ENCODE results near the gene ARPC5.

ARPC5 gene

GRCh38 chr1:183589384-183589783 lies 46.2 kb downstream of the ARPC5 start:
- in situ Hi-C loops (cut with HindIII; ENCODE audit: low sequenced_read_pairs), result no loop called here

GRCh38 chr1:183588827-183589226 lies 46.8 kb downstream of the ARPC5 start:
- in situ Hi-C loops (cut with HindIII; ENCODE audit: low sequenced_read_pairs), result no loop called here

- in situ Hi-C loops (cut with HindIII; ENCODE audit: low sequenced_read_pairs), result no loop called here
Measured at GRCh38 chr1:183586926-183587325, 48.7 kb downstream of the ARPC5 start.

- in situ Hi-C loops (cut with HindIII; ENCODE audit: low sequenced_read_pairs), result no loop called here
Measured at GRCh38 chr1:183586455-183586854, 49.1 kb downstream of the ARPC5 start.

GRCh38 chr1:183585038-183585437 lies 50.5 kb downstream of the ARPC5 start:
- in situ Hi-C loops (cut with HindIII; ENCODE audit: low sequenced_read_pairs), result no loop called here

- in situ Hi-C loops (cut with HindIII; ENCODE audit: low sequenced_read_pairs), result no loop called here
Measured at GRCh38 chr1:183584147-183584546, 51.4 kb downstream of the ARPC5 start.

GRCh38 chr1:183583466-183583865 lies 52.1 kb downstream of the ARPC5 start:
- in situ Hi-C loops (cut with HindIII; ENCODE audit: low sequenced_read_pairs), result no loop called here

GRCh38 chr1:183582021-183582713 lies 53.4 kb downstream of the ARPC5 start:
- in situ Hi-C loops (cut with HindIII; ENCODE audit: low sequenced_read_pairs), result no loop called here

- in situ Hi-C loops (cut with HindIII; ENCODE audit: low sequenced_read_pairs), result no loop called here
Measured at GRCh38 chr1:183580281-183580682, 55.3 kb downstream of the ARPC5 start.

GRCh38 chr1:183578856-183579255 lies 56.7 kb downstream of the ARPC5 start:
- in situ Hi-C loops (cut with HindIII; ENCODE audit: low sequenced_read_pairs), result no loop called here

GRCh38 chr1:183577897-183578465 lies 57.6 kb downstream of the ARPC5 start:
- in situ Hi-C loops (cut with HindIII; ENCODE audit: low sequenced_read_pairs), result no loop called here

GRCh38 chr1:183576537-183576936 lies 59.0 kb downstream of the ARPC5 start:
- in situ Hi-C loops (cut with HindIII; ENCODE audit: low sequenced_read_pairs), result no loop called here

GRCh38 chr1:183575606-183576005 lies 60.0 kb downstream of the ARPC5 start:
- in situ Hi-C loops (cut with HindIII; ENCODE audit: low sequenced_read_pairs), result no loop called here

GRCh38 chr1:183572721-183573120 lies 62.9 kb downstream of the ARPC5 start:
- in situ Hi-C loops (cut with HindIII; ENCODE audit: low sequenced_read_pairs), result no loop called here

- in situ Hi-C loops (cut with HindIII; ENCODE audit: low sequenced_read_pairs), result no loop called here
Measured at GRCh38 chr1:183571678-183572268, 63.8 kb downstream of the ARPC5 start.
